HG03442 (cell line): ENCODE results near the gene LRRC4C.

ENCODE experiments used
- ATAC-seq: cut with Tn5 transposase; IDR thresholded peaks from one replicate; pipeline ENCODE4 v1.9.1; 2021; ENCODE audit warnings: mild to moderate bottlenecking, moderate library complexity; ENCODE audit not compliant: unreplicated experiment

The LRRC4C gene

DNA sequence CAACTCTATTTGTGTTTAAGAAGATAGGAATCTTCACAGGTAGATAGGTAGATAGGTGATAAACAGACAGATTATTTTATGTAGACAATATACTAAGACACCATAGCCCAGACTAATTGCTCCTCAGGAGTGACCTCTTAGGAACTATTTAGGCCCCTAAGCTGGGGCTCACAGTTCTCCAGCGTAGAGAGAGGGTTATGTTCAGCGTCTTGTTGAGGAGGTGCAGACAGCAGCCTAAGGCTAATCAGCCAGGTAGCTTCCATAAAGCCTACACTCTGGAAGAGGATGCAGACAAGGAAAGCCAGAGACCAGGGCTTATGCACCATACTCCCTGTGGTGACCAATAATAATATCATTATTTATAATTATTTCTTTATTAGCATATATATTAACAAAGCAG, 705.2 kb downstream of the LRRC4C start:
- ATAC-seq: no peak

DNA sequence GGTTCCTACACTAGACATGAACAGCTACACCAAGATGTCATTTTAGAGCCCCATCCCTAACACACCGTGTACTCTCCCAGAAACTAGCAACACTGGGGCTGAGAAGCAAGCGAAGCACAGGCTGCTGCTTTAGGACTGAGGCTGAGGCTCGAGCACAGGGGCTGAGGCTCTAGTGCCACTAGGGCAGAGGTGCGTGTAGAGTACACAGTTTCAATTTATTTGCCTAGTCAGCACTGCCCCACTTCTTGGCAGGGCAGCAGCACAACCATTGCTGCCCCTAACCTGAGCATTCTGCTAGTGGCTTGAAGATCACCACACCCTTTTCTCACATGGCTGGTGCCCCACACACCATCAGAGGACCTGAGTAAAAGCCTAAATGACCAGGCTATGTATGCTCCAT, 713.2 kb downstream of the LRRC4C start:
- no peak for ATAC-seq

GRCh38 chr11:40732132-40732531, 727.3 kb downstream of the LRRC4C start:
- ATAC-seq: no peak

GRCh38 chr11:40722179-40722795, 737.2 kb downstream of the LRRC4C start:
- ATAC-seq: no peak

GRCh38 chr11:40716344-40717130, 742.9 kb downstream of the LRRC4C start:
- no peak for ATAC-seq

DNA sequence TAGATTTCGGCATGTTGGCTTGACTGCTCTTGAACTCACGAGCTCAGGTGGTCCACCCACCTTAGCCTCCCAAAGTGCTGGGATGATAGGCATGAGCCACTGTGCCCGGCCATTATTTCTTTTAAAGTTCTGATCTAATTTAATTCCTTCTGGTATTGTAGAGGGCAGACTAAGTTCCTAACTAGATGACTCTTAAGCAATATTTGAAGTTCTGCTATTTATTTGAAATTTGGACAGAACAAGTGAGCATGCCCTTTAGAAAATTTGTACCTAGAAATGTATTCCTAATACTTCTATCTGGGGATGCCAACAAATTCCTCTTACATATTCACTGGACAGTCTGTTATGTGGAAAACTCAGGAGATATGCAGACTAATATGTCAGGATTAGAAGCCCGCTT, 746.4 kb downstream of the LRRC4C start:
- ATAC-seq: no peak

DNA sequence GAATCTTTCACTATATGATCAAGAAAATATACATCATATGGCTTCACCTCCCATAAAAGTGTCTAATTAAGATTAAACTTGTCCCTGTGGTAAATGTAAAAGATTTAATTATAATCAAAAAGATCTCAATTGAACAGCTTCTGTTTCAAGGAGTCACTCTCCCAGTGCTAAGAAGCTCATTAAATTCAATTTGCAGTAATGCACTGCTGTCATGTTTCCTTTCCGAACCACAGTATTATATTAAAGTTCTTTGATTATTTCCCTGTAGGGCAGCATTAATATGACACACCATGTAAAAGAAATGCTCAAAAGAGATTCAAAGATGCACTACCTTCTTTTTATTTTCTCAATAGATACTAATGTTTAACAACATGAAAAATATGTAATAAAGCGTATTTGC, 758.4 kb downstream of the LRRC4C start:
- no peak for ATAC-seq

DNA sequence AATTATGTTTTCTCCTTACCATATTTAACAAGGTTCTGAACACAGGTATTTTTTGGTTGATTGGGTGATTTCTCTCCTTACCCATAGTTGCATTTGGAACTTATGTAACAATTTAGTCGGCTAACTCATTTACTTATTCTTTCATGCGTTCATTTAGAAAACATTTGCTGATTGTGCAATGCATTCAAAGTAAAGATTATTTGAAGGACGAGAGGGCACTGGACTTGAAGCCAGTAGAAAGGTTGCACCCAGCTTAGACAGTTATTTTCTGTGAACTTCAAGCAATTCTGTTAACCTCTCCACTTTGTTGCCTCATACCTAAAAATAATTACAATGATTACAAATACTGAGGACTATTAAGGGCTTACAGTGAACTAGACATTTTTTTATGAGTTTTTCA, 769.6 kb downstream of the LRRC4C start:
- ATAC-seq: no peak

DNA sequence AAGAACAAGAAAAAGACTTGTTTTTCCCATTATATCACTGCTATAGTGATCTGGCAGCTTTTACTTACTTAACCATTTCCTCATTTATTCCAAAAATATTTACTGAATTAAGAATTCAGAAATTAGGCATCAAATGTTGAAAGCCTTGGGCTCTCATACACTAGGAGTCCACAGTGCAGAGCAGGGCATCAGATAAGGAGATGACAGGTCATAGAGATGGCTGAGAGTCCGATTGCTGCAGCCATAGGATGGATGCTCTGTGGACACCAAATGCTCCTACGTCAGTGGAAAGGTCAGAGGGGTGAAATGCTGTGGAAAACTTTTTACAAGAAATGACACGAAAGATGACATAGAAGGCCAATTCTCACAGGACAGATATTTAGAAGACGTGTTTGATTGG, 771.1 kb downstream of the LRRC4C start:
- no peak for ATAC-seq

DNA sequence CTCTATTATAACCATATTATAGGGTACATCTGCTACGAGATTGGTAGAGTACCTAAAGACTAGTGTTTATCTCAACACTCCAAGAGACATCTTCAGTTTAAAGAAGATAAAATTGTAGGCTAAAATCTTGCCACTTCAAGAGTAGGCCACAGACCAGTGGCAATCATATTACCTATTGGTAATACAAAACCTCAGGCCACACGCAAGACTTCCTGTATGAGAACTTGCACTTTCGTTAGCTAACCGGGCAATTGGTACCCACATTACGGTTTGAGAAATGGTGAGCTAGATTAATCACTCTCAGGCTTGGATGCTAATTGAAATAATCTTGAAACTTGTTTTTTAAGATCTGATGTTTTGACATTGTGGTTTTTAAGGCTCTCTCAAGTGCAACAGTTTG, 772.7 kb downstream of the LRRC4C start:
- ATAC-seq: no peak

GRCh38 chr11:40683010-40683409, 776.4 kb downstream of the LRRC4C start:
- no peak for ATAC-seq

DNA sequence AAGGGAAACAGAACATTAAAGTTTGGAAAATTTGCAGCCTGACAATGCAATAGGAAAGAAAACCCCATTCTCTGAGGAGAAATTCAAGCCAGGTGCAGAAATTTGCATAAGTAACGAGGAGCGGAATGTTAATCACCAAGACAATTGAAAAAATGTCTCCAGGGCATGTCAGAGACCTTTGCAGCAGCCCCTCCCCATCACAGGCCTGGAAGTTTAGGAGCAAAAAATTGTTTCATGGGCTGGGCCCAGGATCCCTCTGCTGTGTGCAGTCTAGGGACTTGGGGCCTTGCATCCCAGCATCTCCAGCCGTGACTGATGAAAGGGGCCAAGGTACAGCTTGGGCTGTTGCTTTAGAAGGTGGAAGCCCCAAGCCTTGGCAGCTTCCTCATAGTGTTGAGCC, 780.2 kb downstream of the LRRC4C start:
- no peak for ATAC-seq

DNA sequence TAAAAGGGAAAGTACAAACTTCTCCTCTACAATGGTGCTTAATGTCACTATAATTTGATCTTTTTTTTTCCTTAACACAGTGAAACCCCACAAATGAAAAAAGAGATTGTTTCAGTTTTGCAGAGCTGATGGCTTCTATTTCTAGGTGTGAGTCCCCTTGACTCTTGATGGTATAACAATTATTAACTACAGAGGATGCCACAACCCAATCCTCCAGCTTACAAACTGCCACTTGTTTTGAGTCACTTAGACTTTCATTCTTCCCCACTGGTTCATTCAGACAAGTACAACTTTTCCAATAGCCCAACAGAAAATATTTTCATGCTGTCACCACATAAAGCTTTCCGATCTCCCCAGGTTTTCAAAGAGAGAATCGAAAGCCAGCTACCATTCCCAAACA, 812.2 kb downstream of the LRRC4C start:
- no peak for ATAC-seq

- ATAC-seq: no peak
These were observed 817.2 kb downstream of the LRRC4C start for GRCh38 chr11:40642284-40642683.

DNA sequence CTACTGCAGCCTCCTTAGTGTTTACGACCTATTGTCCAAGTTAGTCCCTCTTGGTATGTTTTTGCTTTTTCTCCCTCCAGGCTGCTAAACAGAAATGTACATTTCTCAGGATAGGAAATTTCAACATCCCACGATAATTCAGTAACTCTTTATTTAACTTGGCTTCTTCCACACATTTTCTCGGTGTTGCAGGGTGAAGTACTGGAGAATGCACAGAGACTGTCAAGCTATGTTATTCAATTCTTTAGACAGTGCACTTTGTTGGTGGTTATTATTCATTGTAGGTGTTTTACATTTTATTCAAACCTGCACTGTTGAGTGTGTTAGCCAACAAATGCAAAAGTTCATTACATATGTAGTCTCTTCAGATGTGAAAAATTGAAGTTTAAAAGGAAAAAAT, 839.8 kb downstream of the LRRC4C start:
- ATAC-seq: no peak

DNA sequence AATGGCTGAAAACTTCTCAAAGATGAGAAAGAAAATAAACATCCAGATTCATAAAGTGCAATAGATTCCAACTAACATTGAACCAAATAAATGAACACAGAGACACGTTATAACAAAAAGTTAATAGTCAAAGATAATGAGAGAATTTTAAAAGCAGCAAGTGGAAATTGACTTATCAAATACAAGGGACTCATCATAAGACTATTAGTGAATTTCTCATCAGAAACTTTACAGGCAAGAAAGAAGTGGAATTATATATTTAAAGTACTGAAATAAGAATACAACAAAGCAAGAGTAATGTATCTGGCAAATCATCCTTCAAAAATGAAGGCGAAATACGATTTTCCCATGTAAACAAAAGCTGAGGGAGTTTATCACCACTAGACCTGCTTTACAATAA, 852.7 kb downstream of the LRRC4C start:
- no peak for ATAC-seq

GRCh38 chr11:40602866-40603552, 856.4 kb downstream of the LRRC4C start:
- ATAC-seq: no peak

- no peak for ATAC-seq
These were observed 861.8 kb downstream of the LRRC4C start for GRCh38 chr11:40597546-40598113.

GRCh38 chr11:40573254-40573891, 886.1 kb downstream of the LRRC4C start:
- ATAC-seq: no peak

- ATAC-seq: no peak
These were observed 889.4 kb downstream of the LRRC4C start for GRCh38 chr11:40569947-40570531.

DNA sequence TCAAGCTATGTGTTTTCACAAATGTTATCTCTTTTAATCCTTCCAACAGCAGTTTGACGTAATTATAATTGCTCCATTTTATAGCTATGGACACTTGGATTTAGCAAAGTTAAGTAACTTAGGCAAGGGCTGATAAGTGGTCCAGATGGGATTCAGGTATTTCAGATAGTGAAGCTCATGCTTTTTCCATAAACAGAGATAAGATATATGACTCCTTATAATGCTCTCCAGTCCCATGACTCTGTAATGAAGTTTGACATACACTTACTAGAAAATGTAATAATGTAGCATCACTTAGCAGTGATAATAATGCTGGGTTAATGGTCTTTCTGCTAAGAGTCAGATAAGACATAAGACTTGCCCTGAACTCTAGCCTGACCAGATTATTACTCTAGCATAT, 892.1 kb downstream of the LRRC4C start:
- no peak for ATAC-seq
